AG04450 (cell line): ENCODE measurements around the gene EXT2. TPM values are rescaled to one million over a fixed set of nuclear protein-coding genes. Genes with fewer than 3 reads are reported as not detected.

ENCODE experiments used
- CTCF ChIA-PET: fragments of 300-600, 350-600 bp; formaldehyde crosslinking; extraction: SDS; loops from one replicate; lab custom pipeline; 2022; ENCODE audit warnings: antibody characterized with exemption, inconsistent platforms; lab: Charles Lee
- POLR2A ChIA-PET: fragments of 350-600 bp; formaldehyde crosslinking; extraction: SDS; loops from one replicate; lab custom pipeline; 2021; ENCODE audit warnings: antibody characterized with exemption, inconsistent platforms; lab: Yijun Ruan, JAX
- DNase-seq: peaks from one replicate; pipeline ENCODE4 v3.0.0-alpha.2; 2011; ENCODE audit warnings: low read depth, low spot score
- H3K27ac ChIP-seq: one replicate; pipeline ENCODE4 v1.5.1; 2012; ENCODE audit warnings: low read depth, low read length, control low read depth
- H3K27me3 ChIP-seq: one replicate; pipeline ENCODE4 v1.6.0; 2012; ENCODE audit warnings: low read length; ENCODE audit not compliant: control insufficient read depth, insufficient read depth
- H3K4me3 ChIP-seq: 2 replicates; pipeline ENCODE4 v1.5.1; 2011; ENCODE audit warnings: mild to moderate bottlenecking, low read depth, low read length, control low read depth
- H3K9me3 ChIP-seq: 2 replicates; pipeline ENCODE4 v1.5.1; 2012; ENCODE audit warnings: low read length; ENCODE audit not compliant: control insufficient read depth, insufficient read depth
- CTCF ChIP-seq: IDR thresholded peaks from 2 replicates; pipeline ENCODE4 v1.5.1; 2011; ENCODE audit warnings: low read depth, low read length, control low read depth, inconsistent platforms
- polyA plus RNA-seq: library from polyadenylated mRNA; depleted of rRNA; stranded (reverse); fragments of >200 nt; gene quantifications from 2 replicates; pipeline ENCODE4 v1.2.3, GENCODE V29; 2011

The EXT2 gene
- polyA plus RNA-seq, 1 experiment: 138 TPM

GRCh38 chr11:44274404-44274803, 178.9 kb downstream of the EXT2 start:
- 0 out of 2 replicates have a peak, but pooled peaks cover 3% of the 10 kb centered on the region for H3K9me3 ChIP-seq
- POLR2A ChIA-PET: no interaction called here
- TF ChIP-seq CTCF: no peak
- H3K27me3 ChIP-seq: peaks cover 4% of the 10 kb centered on the region
- CTCF ChIA-PET: no interaction called here
- no peak for DNase-seq
- H3K4me3 ChIP-seq: no peak overlapping the region
- H3K27ac ChIP-seq: no peak overlapping the region

GRCh38 chr11:44275241-44275640, 179.8 kb downstream of the EXT2 start:
- POLR2A ChIA-PET: no interaction called here
- CTCF ChIA-PET: interaction anchor here (0.5 to 1.9 kb wide), 2 partner anchors 11 to 156 kb away, joined by 7 read pairs; no protein-coding TSS in a partner anchor
- Histone ChIP-seq H3K9me3 (peaks cover 3% of the 10 kb centered on the region; the same call in 1 of the 2 replicates), H3K27ac (no peak overlapping the region), H3K4me3 (no peak overlapping the region), H3K27me3 (peaks cover 9% of the 10 kb centered on the region)
- no peak for TF ChIP-seq CTCF
- no peak for DNase-seq

- H3K4me3 ChIP-seq: no peak overlapping the region
- POLR2A ChIA-PET: no interaction called here
Measured at GRCh38 chr11:44275961-44276550, 180.6 kb downstream of the EXT2 start.

GRCh38 chr11:44277196-44278090, 182.0 kb downstream of the EXT2 start:
- no peak for TF ChIP-seq CTCF
- no peak for DNase-seq
- peaks cover 13% of the 10 kb centered on the region for H3K27me3 ChIP-seq
- no peak overlapping the region for H3K27ac ChIP-seq
- ChIA-PET CTCF (interaction anchor here (1.2 kb wide), 1 partner anchor 8 kb away, joined by 3 read pairs; no protein-coding TSS in a partner anchor), POLR2A (no interaction called here)
- H3K9me3 ChIP-seq: peaks cover 3% of the 10 kb centered on the region; the same call in 1 of the 2 replicates
- H3K4me3 ChIP-seq: no peak overlapping the region

More at GRCh38 chr11:44275961-44276550, 180.6 kb downstream of the EXT2 start:
- TF ChIP-seq CTCF: no peak
- no peak for DNase-seq
- CTCF ChIA-PET: interaction anchor here (1.9 kb wide), 1 partner anchor 10 kb away, joined by 7 read pairs; no protein-coding TSS in a partner anchor
- H3K27ac ChIP-seq: no peak overlapping the region
- peaks cover 3% of the 10 kb centered on the region; the same call in 1 of the 2 replicates for H3K9me3 ChIP-seq
- H3K27me3 ChIP-seq: peaks cover 13% of the 10 kb centered on the region
